Natural killer cell (primary cell): ENCODE measurements around the gene DNAH11. TPM values are rescaled to one million over a fixed set of nuclear protein-coding genes. Genes with fewer than 3 reads are reported as not detected.
"Not testable (repeated sequence)": the region's sequence is repeated elsewhere in the genome, so short reads cannot be mapped to it uniquely, and the experiment has no call there.

ENCODE experiments used
- ATAC-seq, 3 donors: fragments of 150-1000 bp in 2 of 3; fragments of 200-7000 bp in 1 of 3; cut with Tn5 transposase; 1 replicate in 1 of 3; 2 replicates in 2 of 3; pipeline ENCODE4 v1.10.0; 2021; ENCODE audit warnings: mild to moderate bottlenecking in 2 of 3, moderate library complexity in 2 of 3
- DNase-seq, 2 donors: peaks; one replicate each; pipeline versions ENCODE4 v3.0.0 to v3.0.0-alpha.2; 2013 to 2021; ENCODE audit warnings: mixed read lengths in 1 of 2
- H3K27ac ChIP-seq: one replicate; pipeline ENCODE4 v1.5.1; 2013; ENCODE audit warnings: mild to moderate bottlenecking, low read length
- H3K27me3 ChIP-seq: one replicate; pipeline ENCODE4 v1.6.1; 2013; ENCODE audit warnings: low read length; ENCODE audit not compliant: control insufficient read depth, insufficient read depth
- H3K36me3 ChIP-seq: one replicate; pipeline ENCODE4 v1.6.1; 2013; ENCODE audit warnings: low read length; ENCODE audit not compliant: control insufficient read depth, insufficient read depth
- H3K4me1 ChIP-seq: one replicate; pipeline ENCODE4 v1.6.1; 2013; ENCODE audit warnings: low read length; ENCODE audit not compliant: control insufficient read depth, insufficient read depth
- H3K4me3 ChIP-seq: one replicate; pipeline ENCODE4 v1.5.1; 2013; ENCODE audit warnings: low read length
- H3K9me3 ChIP-seq: one replicate; pipeline ENCODE4 v1.6.1; 2013; ENCODE audit warnings: low read length; ENCODE audit not compliant: control insufficient read depth, insufficient read depth
- H3K27ac Mint-ChIP-seq, 2 donors: one replicate each; pipeline ENCODE4 v1.8.0; 2022; ENCODE audit warnings: mild to moderate bottlenecking in 2 of 2, mixed read lengths in 2 of 2, moderate library complexity in 1 of 2
- H3K27me3 Mint-ChIP-seq, 2 donors: one replicate each; pipeline ENCODE4 v1.8.0; 2022; ENCODE audit warnings: low read depth in 2 of 2, mixed read lengths in 2 of 2
- H3K36me3 Mint-ChIP-seq: one replicate; pipeline ENCODE4 v1.8.0; 2022; ENCODE audit warnings: mixed read lengths
- H3K4me1 Mint-ChIP-seq, 2 donors: one replicate each; pipeline ENCODE4 v1.8.0; 2022; ENCODE audit warnings: mixed read lengths in 2 of 2
- H3K4me3 Mint-ChIP-seq: one replicate; pipeline ENCODE4 v1.8.0; 2022; ENCODE audit warnings: mild to moderate bottlenecking, moderate library complexity, mixed read lengths
- H3K9me3 Mint-ChIP-seq, 2 donors: one replicate each; pipeline ENCODE4 v1.8.0; 2022; ENCODE audit warnings: mixed read lengths in 2 of 2
- WGBS: methylation state at CpG from one replicate; pipeline ENCODE4 v1.1.7; 2013; ENCODE audit warnings: missing lambda C conversion rate; ENCODE audit not compliant: insufficient coverage; 5-methylcytosine and 5-hydroxymethylcytosine counted together
- intact Hi-C: fragments of 100-400 bp; cut with micrococcal nuclease; formaldehyde crosslinking; loops from one replicate; pipeline ENCODE4 v1.14.2; 2022
- total RNA-seq, 4 donors: library from RNA; stranded (reverse); fragments of 120-200 nt in 1 of 4; gene quantifications; one replicate each; pipeline versions ENCODE4 v1.2.3 to v1.2.4, GENCODE V29; 2013 to 2022
- TF ChIP-seq, protein P1 (sequence below): fragments of 200-600 bp; IDR thresholded peaks from one replicate; pipeline ENCODE4 v1.8.0; 2022; ENCODE audit warnings: antibody characterized with exemption

The DNAH11 gene
- total RNA-seq, 3 donors from 2014 or later (not counting 1 experiment from before 2014, with no cell fraction given) = 0.09 to 0.48 (median 0.39) TPM

DNA sequence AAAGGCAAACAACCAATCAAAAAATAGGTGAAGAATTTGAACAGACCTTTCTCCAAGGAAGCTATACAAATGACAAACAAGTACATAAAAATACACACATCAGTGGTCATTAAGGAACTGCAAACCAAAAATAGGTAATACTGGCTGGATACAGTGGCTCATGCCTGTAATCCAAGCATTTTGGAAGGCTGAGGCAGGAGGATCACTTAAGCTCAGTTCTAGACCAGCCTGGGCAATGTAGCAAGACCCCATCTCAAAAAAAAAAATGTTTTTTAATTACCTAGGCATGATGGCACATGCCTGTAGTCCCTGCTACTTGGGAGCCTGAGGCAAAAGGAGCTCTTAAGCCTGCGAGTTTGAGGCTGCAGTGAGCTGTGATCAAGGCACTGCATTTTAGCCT is 383.6 kb downstream of the DNAH11 start:
- Mint-ChIP-seq H3K4me3 (no peak overlapping the region), H3K9me3 (peaks cover 5 to 7% of the 10 kb centered on the region in 2 donors), H3K27me3 (no peaks in the 10 kb centered on the region), H3K27ac (no peak overlapping the region), H3K36me3 (peaks cover 12% of the 10 kb centered on the region), H3K4me1 (peaks cover 0 to 5% of the 10 kb centered on the region in 2 donors)
- no peaks in the 10 kb centered on the region for H3K27me3 ChIP-seq
- H3K4me1 ChIP-seq = no peaks in the 10 kb centered on the region
- 64% methylated on average over 1 of the region's 1 CpG for WGBS
- H3K4me3 ChIP-seq = no peak overlapping the region
- no peak for ATAC-seq
- TF ChIP-seq, protein P1, sequence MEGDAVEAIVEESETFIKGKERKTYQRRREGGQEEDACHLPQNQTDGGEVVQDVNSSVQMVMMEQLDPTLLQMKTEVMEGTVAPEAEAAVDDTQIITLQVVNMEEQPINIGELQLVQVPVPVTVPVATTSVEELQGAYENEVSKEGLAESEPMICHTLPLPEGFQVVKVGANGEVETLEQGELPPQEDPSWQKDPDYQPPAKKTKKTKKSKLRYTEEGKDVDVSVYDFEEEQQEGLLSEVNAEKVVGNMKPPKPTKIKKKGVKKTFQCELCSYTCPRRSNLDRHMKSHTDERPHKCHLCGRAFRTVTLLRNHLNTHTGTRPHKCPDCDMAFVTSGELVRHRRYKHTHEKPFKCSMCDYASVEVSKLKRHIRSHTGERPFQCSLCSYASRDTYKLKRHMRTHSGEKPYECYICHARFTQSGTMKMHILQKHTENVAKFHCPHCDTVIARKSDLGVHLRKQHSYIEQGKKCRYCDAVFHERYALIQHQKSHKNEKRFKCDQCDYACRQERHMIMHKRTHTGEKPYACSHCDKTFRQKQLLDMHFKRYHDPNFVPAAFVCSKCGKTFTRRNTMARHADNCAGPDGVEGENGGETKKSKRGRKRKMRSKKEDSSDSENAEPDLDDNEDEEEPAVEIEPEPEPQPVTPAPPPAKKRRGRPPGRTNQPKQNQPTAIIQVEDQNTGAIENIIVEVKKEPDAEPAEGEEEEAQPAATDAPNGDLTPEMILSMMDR = no peak
- H3K27ac ChIP-seq = no peak overlapping the region
- H3K9me3 ChIP-seq = no peaks in the 10 kb centered on the region
- no peak for DNase-seq
- no peaks in the 10 kb centered on the region for H3K36me3 ChIP-seq
- intact Hi-C loops = no loop called here

DNA sequence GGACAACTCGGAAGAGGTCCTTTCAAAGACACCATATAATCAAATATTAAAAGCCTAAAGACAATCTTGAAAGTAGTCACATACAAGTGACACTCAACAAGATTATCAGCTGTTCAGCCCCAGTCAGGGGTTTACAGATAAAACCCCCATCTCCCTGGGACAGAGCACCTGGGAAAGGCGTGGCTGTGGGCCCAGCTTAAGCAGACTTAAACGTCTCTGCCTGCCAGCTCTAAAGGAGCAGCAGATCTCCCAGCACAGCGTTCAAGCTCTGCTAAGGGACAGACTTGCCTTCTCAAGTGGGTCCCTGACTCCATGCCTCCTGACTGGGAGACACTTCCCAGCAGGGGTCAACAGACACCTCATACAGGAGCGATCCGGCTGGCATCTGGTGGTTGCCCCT is 384.9 kb downstream of the DNAH11 start:
- Mint-ChIP-seq H3K36me3 (peaks cover 12% of the 10 kb centered on the region), H3K27me3 (no peaks in the 10 kb centered on the region), H3K4me3 (no peak overlapping the region), H3K4me1 (peaks cover 0 to 5% of the 10 kb centered on the region in 2 donors), H3K9me3 (peaks cover 5 to 7% of the 10 kb centered on the region in 2 donors), H3K27ac (no peak overlapping the region)
- 93% methylated on average over 6 of the region's 6 CpGs for WGBS
- Histone ChIP-seq H3K36me3 (no peaks in the 10 kb centered on the region), H3K4me3 (no peak overlapping the region), H3K9me3 (no peaks in the 10 kb centered on the region), H3K4me1 (no peaks in the 10 kb centered on the region), H3K27ac (no peak overlapping the region), H3K27me3 (no peaks in the 10 kb centered on the region)
- TF ChIP-seq, protein P1 = no peak
- ATAC-seq (no peak), DNase-seq (no peak)
- intact Hi-C loops = no loop called here

DNA sequence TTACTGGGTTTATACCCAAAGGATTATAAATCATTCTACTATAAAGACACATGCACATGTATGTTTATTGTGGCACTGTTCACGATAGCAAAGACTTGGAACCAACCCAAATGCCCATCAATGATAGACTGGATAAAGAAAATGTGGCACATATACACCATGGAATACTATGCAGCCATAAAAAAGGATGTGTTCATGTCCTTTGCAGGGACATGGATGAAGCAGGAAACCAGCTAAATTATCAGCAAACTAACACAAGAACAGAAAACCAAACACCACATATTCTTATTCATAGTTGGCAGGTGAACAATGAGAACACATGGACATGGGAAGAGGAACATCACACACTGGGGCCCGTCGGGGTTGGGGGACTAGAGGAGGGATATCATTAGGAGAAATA is 390.5 kb downstream of the DNAH11 start:
- H3K27ac ChIP-seq, H3K9me3 ChIP-seq, H3K27ac Mint-ChIP-seq, H3K27me3 Mint-ChIP-seq, H3K9me3 Mint-ChIP-seq, H3K36me3 ChIP-seq, H3K27me3 ChIP-seq, ATAC-seq, H3K4me1 Mint-ChIP-seq, H3K4me3 Mint-ChIP-seq, H3K4me1 ChIP-seq, intact Hi-C loops, H3K4me3 ChIP-seq, DNase-seq: not testable (repeated sequence)
- peaks cover 12% of the 10 kb centered on the region for H3K36me3 Mint-ChIP-seq
- 100% methylated on average over 2 of the region's 3 CpGs for WGBS

DNA sequence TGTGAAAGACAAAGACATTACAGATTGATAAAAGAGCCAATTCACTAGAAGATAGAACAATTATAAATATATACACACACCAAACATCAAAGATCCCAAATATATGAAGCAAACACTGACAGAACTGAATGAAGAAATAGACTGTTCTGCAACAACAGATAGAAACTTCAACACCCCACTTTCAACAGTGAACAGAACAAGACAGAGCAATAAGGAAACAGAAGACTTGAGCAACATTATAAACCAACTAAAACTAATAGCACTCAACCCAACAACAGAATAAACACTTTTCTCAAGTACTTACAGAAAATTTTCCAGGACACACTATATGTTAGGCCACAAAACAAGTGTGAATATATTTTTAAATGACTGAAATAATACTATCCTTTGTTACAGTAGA is 392.0 kb downstream of the DNAH11 start:
- intact Hi-C loops = no loop called here
- Mint-ChIP-seq H3K27ac (no peak overlapping the region), H3K4me3 (no peak overlapping the region), H3K4me1 (no peaks in the 10 kb centered on the region), H3K27me3 (no peaks in the 10 kb centered on the region), H3K36me3 (peaks cover 4% of the 10 kb centered on the region), H3K9me3 (peaks cover 2 to 3% of the 10 kb centered on the region in 2 donors)
- Histone ChIP-seq H3K4me3 (no peak overlapping the region), H3K27ac (no peak overlapping the region), H3K4me1 (no peaks in the 10 kb centered on the region), H3K36me3 (no peaks in the 10 kb centered on the region), H3K9me3 (no peaks in the 10 kb centered on the region), H3K27me3 (no peaks in the 10 kb centered on the region)
- DNase-seq (no peak), ATAC-seq (no peak)
- TF ChIP-seq, protein P1 = no peak
